ENCODE results near the gene MCTP2. TPM values are rescaled to one million over a fixed set of nuclear protein-coding genes. Genes with fewer than 3 reads are reported as not detected.

The MCTP2 gene
- polyA plus RNA-seq, 3 donors: 2.4 to 7.4 (median 7.3) TPM

DNA sequence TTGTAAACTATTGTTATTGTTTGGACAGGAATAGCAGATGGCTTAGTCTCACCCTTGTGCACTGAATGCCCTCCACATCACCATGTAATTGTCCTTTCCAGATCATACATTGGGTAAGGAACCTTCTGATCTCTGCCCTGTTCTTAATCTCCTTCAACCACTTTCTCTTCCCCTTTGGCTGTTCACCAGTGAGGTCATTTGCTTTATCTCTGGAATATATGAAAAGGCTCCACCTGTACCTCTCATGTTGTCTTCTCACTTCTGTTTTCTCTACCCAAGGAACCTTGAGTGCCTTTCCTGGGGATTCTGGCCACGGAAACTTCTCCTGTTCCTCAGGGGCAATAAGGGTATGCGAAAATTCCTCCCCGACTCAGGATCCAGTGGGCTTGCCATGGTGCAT lies 28.5 kb downstream of the MCTP2 start:
- Mint-ChIP-seq H3K9me3 (no peaks in the 10 kb centered on the region), H3K27ac (peak overlapping the region in 4 of 7 donors; percentile 24 to 89 (median 62)), H3K4me1 (peaks cover 50% of the 10 kb centered on the region), H3K27me3 (ENCODE audit: low read depth in 3 of 3) (no peaks in the 10 kb centered on the region), H3K4me3 (no peak overlapping the region), H3K36me3 (peaks cover 7 to 8% of the 10 kb centered on the region in 2 donors)
- no peak overlapping the region for H2AFZ ChIP-seq (ENCODE audit: insufficient read depth, low read depth, low read length, poor library complexity, severe bottlenecking)
- peak in 1 of 3 donors; percentile 32 for DNase-seq
- H3K27me3 ChIP-seq (ENCODE audit: control insufficient read depth in 2 of 2, insufficient read depth in 2 of 2, low read length in 2 of 2): no peaks in the 10 kb centered on the region
- H3K4me2 ChIP-seq (replicated peaks; ENCODE audit: extremely low read depth, low read length, poor library complexity, severe bottlenecking): peak overlapping the region; percentile 50
- H4K20me1 ChIP-seq (ENCODE audit: insufficient read depth, low read length): peaks cover 18% of the 10 kb centered on the region
- no peak overlapping the region for H3K9ac ChIP-seq (ENCODE audit: insufficient read depth, low read length, poor library complexity, severe bottlenecking)
- intact Hi-C loops (cut with micrococcal nuclease): no loop called here
- 72% methylated on average over 3 of the region's 3 CpGs for WGBS (ENCODE audit: insufficient coverage)
- peak overlapping the region in 1 of 2 donors; percentile 40 for H3K27ac ChIP-seq (ENCODE audit: low read depth in 1 of 2, low read length in 2 of 2)
- H3K9me3 ChIP-seq (replicated peaks in 1 of 2; ENCODE audit: control insufficient read depth in 1 of 2, insufficient read depth in 1 of 2, low read length in 2 of 2): no peaks in the 10 kb centered on the region
- no peaks in the 10 kb centered on the region for H3K36me3 ChIP-seq (replicated peaks in 1 of 2; ENCODE audit: control insufficient read depth in 1 of 2, insufficient read depth in 2 of 2, low read length in 2 of 2)
- H3K79me2 ChIP-seq (ENCODE audit: insufficient read depth, low read length): peaks cover 16% of the 10 kb centered on the region
- no peak for TF ChIP-seq CTCF (IDR thresholded peaks at IDR 0.05)
- H3K4me1 ChIP-seq (ENCODE audit: control insufficient read depth in 1 of 2, insufficient read depth in 2 of 2, low read length in 2 of 2): peaks cover 21 to 46% of the 10 kb centered on the region in 2 donors
- peak overlapping the region in 1 of 3 experiments; percentile 43 for H3K4me3 ChIP-seq (replicated peaks in 1 of 3; ENCODE audit: low read depth in 2 of 3, low read length in 3 of 3)

- no peak overlapping the region for H3K27ac ChIP-seq (ENCODE audit: low read depth in 1 of 2, low read length in 2 of 2)
- no peak overlapping the region for H3K4me3 Mint-ChIP-seq
- no peak overlapping the region for H3K4me3 ChIP-seq (replicated peaks in 1 of 3; ENCODE audit: low read depth in 2 of 3, low read length in 3 of 3)
- no peak for TF ChIP-seq CTCF (IDR thresholded peaks at IDR 0.05)
- H2AFZ ChIP-seq (ENCODE audit: insufficient read depth, low read depth, low read length, poor library complexity, severe bottlenecking): no peak overlapping the region
- H3K27ac Mint-ChIP-seq: no peak overlapping the region
- H3K79me2 ChIP-seq (ENCODE audit: insufficient read depth, low read length): peaks cover 15% of the 10 kb centered on the region
- no peak overlapping the region for H3K9ac ChIP-seq (ENCODE audit: insufficient read depth, low read length, poor library complexity, severe bottlenecking)
- peaks cover 45% of the 10 kb centered on the region for H3K4me1 Mint-ChIP-seq
- H3K4me2 ChIP-seq (replicated peaks; ENCODE audit: extremely low read depth, low read length, poor library complexity, severe bottlenecking): no peak overlapping the region
- peaks cover 14 to 36% of the 10 kb centered on the region in 2 donors for H3K4me1 ChIP-seq (ENCODE audit: control insufficient read depth in 1 of 2, insufficient read depth in 2 of 2, low read length in 2 of 2)
- intact Hi-C loops (cut with micrococcal nuclease): no loop called here
- no peaks in the 10 kb centered on the region for H3K27me3 Mint-ChIP-seq (ENCODE audit: low read depth in 3 of 3)
- H4K20me1 ChIP-seq (ENCODE audit: insufficient read depth, low read length): peaks cover 18% of the 10 kb centered on the region
- peaks cover 7 to 11% of the 10 kb centered on the region in 2 donors for H3K36me3 Mint-ChIP-seq
- H3K27me3 ChIP-seq (ENCODE audit: control insufficient read depth in 2 of 2, insufficient read depth in 2 of 2, low read length in 2 of 2): no peaks in the 10 kb centered on the region
- WGBS (ENCODE audit: insufficient coverage): no CpG with 5 or more reads among the region's 1 CpG
- DNase-seq: no peak
- no peaks in the 10 kb centered on the region for H3K9me3 Mint-ChIP-seq
- H3K36me3 ChIP-seq (replicated peaks in 1 of 2; ENCODE audit: control insufficient read depth in 1 of 2, insufficient read depth in 2 of 2, low read length in 2 of 2): no peaks in the 10 kb centered on the region
- H3K9me3 ChIP-seq (replicated peaks in 1 of 2; ENCODE audit: control insufficient read depth in 1 of 2, insufficient read depth in 1 of 2, low read length in 2 of 2): no peaks in the 10 kb centered on the region
These were observed 30.8 kb downstream of the MCTP2 start for GRCh38 chr15:94262201-94262600.

Measured in CD14-positive monocyte (primary cell).